ACHN (cell line): ENCODE data around the gene DLG2.
"Not testable (repeated sequence)": the region's sequence is repeated elsewhere in the genome, so short reads cannot be mapped to it uniquely, and the experiment has no call there.

Source experiments
- DNase-seq: peaks from one replicate; pipeline ENCODE4 v3.0.0-alpha.2; 2015
- in situ Hi-C: cut with HindIII; loops from 2 replicates; pipeline ENCODE4 v1.10.0; 2017; ENCODE audit warnings: low sequenced_read_pairs, low pct_ligation_motif_present, low pct_unique_long_range_greater_than_20kb

Gene DLG2

GRCh38 chr11:83471831-83472727, 2155.1 kb downstream of the DLG2 start:
- DNase-seq = no peak
- in situ Hi-C loops = no loop called here

- DNase-seq = no peak
Observed at GRCh38 chr11:83467837-83468236, 2159.3 kb downstream of the DLG2 start.

DNA sequence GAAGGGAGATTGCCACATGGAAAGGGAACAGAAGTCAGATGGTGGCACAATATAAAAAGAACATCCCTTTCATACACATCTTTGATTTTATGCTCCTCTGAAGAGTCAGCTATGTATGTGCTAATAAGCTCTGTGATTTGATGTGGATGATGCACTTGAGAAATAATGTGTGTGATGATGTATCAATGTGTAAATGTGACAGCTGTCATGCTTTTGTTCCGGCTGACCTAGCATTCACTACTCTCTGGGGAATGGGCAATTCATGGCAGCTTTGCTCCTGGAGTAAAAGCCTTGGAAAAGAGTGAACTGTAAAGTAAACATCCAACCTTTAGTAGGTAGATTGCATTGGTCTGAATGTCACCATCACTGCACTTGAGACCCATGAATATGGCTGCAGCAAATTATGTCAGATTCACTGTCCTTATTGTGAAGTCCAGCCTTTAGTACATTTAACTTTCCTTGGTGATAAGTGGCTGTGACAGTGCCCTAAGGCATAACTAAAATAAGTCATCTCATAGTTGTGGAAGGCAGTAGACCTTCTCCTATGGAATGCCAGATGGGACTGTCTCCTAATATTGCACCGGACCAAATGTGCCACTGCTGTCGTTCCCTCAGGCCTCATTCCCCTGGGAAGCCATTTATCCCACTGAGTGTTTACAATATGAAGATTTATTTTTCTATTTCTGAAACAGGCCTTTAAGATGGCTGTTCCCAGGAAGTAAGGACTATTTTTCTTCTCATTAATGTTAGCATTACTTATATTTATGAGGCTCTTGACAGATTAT, 2162.8 kb downstream of the DLG2 start:
- no peak for DNase-seq
- in situ Hi-C loops = no loop called here

More at GRCh38 chr11:83467837-83468236, 2159.3 kb downstream of the DLG2 start:
- in situ Hi-C loops = no loop called here

DNA sequence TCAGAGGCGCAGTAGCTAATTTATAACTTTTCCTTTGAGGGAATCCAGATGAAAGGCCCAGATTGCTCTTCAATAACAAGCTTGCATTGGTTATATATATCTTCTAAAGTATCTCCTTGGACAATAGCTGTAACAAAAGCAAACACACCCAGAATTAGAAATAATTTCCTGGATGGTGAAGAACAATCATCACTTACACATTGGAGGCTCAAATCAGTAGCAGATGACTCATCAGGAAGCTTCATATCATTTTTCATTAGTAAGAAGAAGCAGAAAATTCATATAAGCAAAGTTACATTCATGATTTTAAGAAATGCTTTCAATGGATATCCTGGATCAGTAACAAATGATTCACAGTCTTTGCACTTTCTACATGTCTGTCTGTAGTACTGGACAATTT, 2167.3 kb downstream of the DLG2 start:
- in situ Hi-C loops = no loop called here

GRCh38 chr11:83456566-83456965, 2170.6 kb downstream of the DLG2 start:
- in situ Hi-C loops = no loop called here
- no peak for DNase-seq

More for the DNA sequence above, 2167.3 kb downstream of the DLG2 start:
- no peak for DNase-seq

DNA sequence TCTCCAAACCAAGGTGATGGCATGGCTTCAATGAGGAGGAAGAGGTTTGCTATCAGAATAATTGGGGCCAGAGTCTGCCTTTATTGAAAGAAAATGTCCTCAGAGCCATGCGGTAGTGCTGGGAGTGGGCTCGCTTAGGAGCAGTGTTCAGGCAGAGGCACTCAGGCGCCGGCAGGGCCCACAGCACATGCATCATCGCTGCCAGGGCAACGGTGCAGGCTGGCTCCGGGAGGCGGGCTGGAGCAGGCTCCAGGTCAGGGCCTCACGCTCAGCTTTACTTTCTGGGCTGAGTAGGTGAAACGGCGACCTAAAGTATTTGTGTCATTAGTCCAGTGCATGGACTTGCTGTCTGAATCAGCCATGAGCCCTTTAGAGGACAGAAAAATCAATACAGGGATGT, 2171.1 kb downstream of the DLG2 start:
- no peak for DNase-seq
- in situ Hi-C loops = no loop called here

GRCh38 chr11:83455356-83455755, 2171.8 kb downstream of the DLG2 start:
- no peak for DNase-seq
- in situ Hi-C loops = no loop called here

DNA sequence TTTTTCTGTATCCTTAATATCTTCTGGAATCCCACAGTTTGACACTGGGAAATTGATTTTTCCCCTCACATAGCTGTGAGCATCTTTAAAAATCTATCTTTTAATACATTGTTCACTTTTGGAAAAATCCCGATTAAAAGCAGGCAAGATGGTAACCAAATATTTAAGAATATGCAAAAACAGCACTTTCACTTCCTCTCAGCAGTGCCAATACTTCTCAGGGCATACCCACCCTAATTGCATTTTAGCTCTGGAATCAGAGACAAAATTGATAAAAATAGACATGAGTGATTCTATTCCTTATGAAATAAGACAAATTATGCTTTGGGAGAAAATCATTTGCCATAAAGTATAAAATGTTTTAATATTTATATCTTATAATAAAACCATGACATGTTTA, 2172.5 kb downstream of the DLG2 start:
- in situ Hi-C loops = no loop called here
- DNase-seq = no peak

- in situ Hi-C loops = no loop called here
Observed at GRCh38 chr11:83449338-83449913, 2177.7 kb downstream of the DLG2 start.

GRCh38 chr11:83448686-83449085, 2178.5 kb downstream of the DLG2 start:
- no peak for DNase-seq

More at GRCh38 chr11:83449338-83449913, 2177.7 kb downstream of the DLG2 start:
- no peak for DNase-seq

GRCh38 chr11:83443880-83444279, 2183.3 kb downstream of the DLG2 start:
- in situ Hi-C loops, DNase-seq: not testable (repeated sequence)

More at GRCh38 chr11:83448686-83449085, 2178.5 kb downstream of the DLG2 start:
- in situ Hi-C loops = no loop called here

- in situ Hi-C loops = no loop called here
Observed at GRCh38 chr11:83441601-83442000, 2185.5 kb downstream of the DLG2 start.

DNA sequence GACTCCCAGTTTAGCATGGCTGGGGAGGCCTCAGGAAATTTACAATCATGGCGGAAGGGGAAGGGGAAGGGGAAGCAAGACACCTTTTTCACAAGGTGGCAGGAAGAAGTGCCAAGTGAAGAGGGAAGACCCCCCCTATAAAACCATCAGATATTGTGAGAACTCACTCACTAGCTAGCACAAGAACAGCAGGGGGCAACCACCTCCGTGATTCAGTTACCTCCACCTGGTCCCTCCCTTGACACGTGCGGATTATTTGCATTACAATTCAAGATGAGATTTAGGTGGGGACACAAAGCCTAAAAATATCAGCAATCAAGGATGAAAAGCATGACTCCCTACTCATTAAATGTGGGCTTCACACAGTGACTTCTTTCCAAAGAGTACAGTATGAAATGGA, 2186.0 kb downstream of the DLG2 start:
- in situ Hi-C loops = no loop called here
- no peak for DNase-seq

More at GRCh38 chr11:83441601-83442000, 2185.5 kb downstream of the DLG2 start:
- no peak for DNase-seq

GRCh38 chr11:83438438-83438837, 2188.7 kb downstream of the DLG2 start:
- in situ Hi-C loops = no loop called here
- no peak for DNase-seq

DNA sequence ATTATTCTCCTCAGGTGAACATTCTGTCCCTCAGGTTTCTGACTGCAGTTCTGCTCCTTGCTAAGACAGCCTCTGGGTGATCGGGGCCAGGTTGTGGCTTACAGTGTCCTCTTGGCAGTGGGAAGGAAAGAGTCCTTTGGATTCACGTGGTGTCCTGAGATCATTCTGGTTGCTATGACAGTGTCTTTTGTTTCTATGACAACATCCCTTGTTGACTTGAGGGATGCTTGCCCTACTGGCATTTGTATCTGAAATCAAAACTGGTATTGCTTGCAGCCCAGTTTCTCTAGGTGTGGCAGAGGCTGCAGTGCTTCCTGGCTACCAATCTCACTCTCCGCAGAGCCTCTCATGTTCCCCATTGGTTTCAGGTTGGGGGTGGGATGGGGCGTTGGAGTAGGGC, 2189.2 kb downstream of the DLG2 start:
- no peak for DNase-seq
- in situ Hi-C loops = no loop called here

DNA sequence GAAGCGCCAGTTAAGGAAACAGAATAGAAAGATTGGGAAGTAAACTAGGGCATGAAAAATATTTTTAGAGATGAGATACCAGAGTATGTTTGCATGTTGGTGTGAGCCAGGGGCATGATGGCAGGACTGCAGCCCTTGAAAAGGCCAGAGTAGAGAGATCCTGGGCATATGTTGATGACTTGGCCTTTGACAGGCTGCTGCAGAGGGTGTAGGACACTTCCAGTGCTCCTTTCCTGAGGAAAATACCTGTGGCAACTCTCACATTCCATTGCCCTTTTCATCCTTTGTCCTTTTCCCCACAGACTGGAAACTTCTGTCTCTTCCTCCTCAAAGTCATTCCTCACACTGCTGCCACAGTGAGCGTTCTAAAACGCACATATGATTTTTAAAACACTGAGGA, 2190.3 kb downstream of the DLG2 start:
- no peak for DNase-seq
- in situ Hi-C loops = no loop called here

GRCh38 chr11:83434812-83435211, 2192.3 kb downstream of the DLG2 start:
- in situ Hi-C loops, DNase-seq: not testable (repeated sequence)

- in situ Hi-C loops = no loop called here
- DNase-seq = no peak
Observed at GRCh38 chr11:83427943-83428342, 2199.2 kb downstream of the DLG2 start.

DNA sequence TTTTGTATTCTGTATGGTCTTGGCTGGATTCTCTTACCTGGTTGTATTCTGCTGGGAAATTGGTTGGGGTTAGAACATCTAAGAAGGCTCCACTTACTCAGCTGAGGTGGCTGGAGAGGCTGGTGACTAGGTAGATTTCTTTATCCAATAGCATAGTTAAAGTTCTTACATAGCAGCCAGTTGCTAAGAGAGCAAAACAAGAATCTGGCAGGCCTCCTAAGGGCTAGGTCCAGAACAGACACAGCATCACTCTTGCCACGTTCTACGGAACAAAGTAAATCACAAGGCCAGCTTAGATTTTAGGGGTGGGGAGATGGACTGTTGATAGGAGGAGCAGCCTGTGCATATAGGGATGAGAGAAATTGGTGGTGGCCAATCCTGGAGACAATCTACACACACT, 2199.6 kb downstream of the DLG2 start:
- DNase-seq = no peak
- in situ Hi-C loops = no loop called here
